ENCODE results near the gene OSMR.
A peak's percentile ranks its signal among the peaks of the same experiment; 100 is the strongest.

Gene OSMR

DNA sequence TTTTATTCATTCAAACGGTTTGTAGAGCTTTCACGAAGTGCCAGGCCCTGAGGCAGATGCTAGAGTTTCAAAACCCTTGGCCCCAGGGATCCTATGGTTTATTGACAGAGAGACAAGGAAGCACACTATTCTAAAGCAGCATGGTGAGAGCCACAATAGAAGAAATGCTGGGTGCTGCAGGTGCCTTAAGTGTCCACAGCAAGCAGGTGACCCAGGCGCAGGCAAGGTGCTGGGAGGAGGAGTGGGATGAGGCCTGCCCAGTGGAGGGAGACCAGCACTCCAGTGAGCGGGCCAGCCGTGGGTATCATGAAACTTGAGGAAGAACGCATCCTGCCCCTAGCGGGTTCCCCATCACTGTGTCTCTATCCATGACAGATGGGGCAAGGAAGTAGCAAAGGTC, 71.0 kb downstream of the OSMR start:
- Histone ChIP-seq H3K27me3 (ENCODE audit: control insufficient read depth in 5 of 5, insufficient read depth in 4 of 5, low read length in 5 of 5) (no peaks in the 10 kb centered on the region), H3K4me3 (ENCODE audit: low read depth in 1 of 5, low read length in 5 of 5) (no peak overlapping the region), H3K4me1 (ENCODE audit: control insufficient read depth in 5 of 5, insufficient read depth in 5 of 5, low read length in 5 of 5) (peaks cover 0 to 9% (median 0%) of the 10 kb centered on the region in 5 donors), H3K36me3 (ENCODE audit: control insufficient read depth in 5 of 5, insufficient read depth in 5 of 5, low read length in 5 of 5) (peaks cover 0 to 42% (median 20%) of the 10 kb centered on the region in 5 donors), H3K9me3 (ENCODE audit: control insufficient read depth in 5 of 5, low read length in 5 of 5) (no peaks in the 10 kb centered on the region), H3K27ac (ENCODE audit: low read depth, low read length) (no peak overlapping the region), H3K9ac (ENCODE audit: low read length in 5 of 5) (no peak overlapping the region)

- H3K27me3 ChIP-seq (ENCODE audit: control insufficient read depth in 5 of 5, insufficient read depth in 4 of 5, low read length in 5 of 5): no peaks in the 10 kb centered on the region
Measured at GRCh38 chr5:38921174-38921573, 75.4 kb downstream of the OSMR start.

DNA sequence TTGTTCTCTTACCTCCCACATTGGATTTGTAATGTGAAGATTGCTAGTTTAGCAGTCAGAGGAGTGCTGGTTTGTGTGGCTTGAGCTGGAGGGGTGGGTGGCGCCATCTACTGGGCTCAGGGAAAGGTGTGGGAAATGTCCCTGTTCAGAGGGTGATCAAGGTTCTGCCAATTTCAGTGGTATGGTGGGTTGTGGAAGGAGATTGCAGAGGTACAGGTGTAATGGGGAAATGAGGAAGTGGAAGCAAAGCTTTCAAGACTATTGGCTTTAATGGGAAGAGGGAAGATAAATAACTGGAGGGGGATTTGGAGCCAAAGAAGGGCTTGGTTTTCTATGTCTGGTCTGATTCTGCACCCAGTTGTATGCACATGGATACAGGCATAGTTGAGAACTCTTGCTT, 76.4 kb downstream of the OSMR start:
- Histone ChIP-seq H3K4me1 (ENCODE audit: control insufficient read depth in 5 of 5, insufficient read depth in 5 of 5, low read length in 5 of 5) (peaks cover 7 to 55% (median 49%) of the 10 kb centered on the region in 5 donors), H3K9ac (ENCODE audit: low read length in 5 of 5) (no peak overlapping the region), H3K9me3 (ENCODE audit: control insufficient read depth in 5 of 5, low read length in 5 of 5) (no peaks in the 10 kb centered on the region), H3K4me3 (ENCODE audit: low read depth in 1 of 5, low read length in 5 of 5) (no peak overlapping the region), H3K36me3 (ENCODE audit: control insufficient read depth in 5 of 5, insufficient read depth in 5 of 5, low read length in 5 of 5) (peaks cover 0 to 44% (median 20%) of the 10 kb centered on the region in 5 donors), H3K27me3 (ENCODE audit: control insufficient read depth in 5 of 5, insufficient read depth in 4 of 5, low read length in 5 of 5) (no peaks in the 10 kb centered on the region), H3K27ac (ENCODE audit: low read depth, low read length) (no peak overlapping the region)

More at GRCh38 chr5:38921174-38921573, 75.4 kb downstream of the OSMR start:
- Histone ChIP-seq H3K9me3 (ENCODE audit: control insufficient read depth in 5 of 5, low read length in 5 of 5) (no peaks in the 10 kb centered on the region), H3K4me3 (ENCODE audit: low read depth in 1 of 5, low read length in 5 of 5) (no peak overlapping the region), H3K36me3 (ENCODE audit: control insufficient read depth in 5 of 5, insufficient read depth in 5 of 5, low read length in 5 of 5) (peaks cover 0 to 46% (median 20%) of the 10 kb centered on the region in 5 donors), H3K4me1 (ENCODE audit: control insufficient read depth in 5 of 5, insufficient read depth in 5 of 5, low read length in 5 of 5) (peaks cover 7 to 46% (median 40%) of the 10 kb centered on the region in 5 donors), H3K27ac (ENCODE audit: low read depth, low read length) (no peak overlapping the region), H3K9ac (ENCODE audit: low read length in 5 of 5) (no peak overlapping the region)

- Histone ChIP-seq H3K9ac (ENCODE audit: low read length in 5 of 5) (no peak overlapping the region), H3K4me1 (ENCODE audit: control insufficient read depth in 5 of 5, insufficient read depth in 5 of 5, low read length in 5 of 5) (peaks cover 7 to 64% (median 57%) of the 10 kb centered on the region in 5 donors), H3K36me3 (ENCODE audit: control insufficient read depth in 5 of 5, insufficient read depth in 5 of 5, low read length in 5 of 5) (peaks cover 0 to 33% (median 10%) of the 10 kb centered on the region in 5 donors), H3K4me3 (ENCODE audit: low read depth in 1 of 5, low read length in 5 of 5) (no peak overlapping the region), H3K27ac (ENCODE audit: low read depth, low read length) (peak overlapping the region; percentile 11), H3K9me3 (ENCODE audit: control insufficient read depth in 5 of 5, low read length in 5 of 5) (no peaks in the 10 kb centered on the region), H3K27me3 (ENCODE audit: control insufficient read depth in 5 of 5, insufficient read depth in 4 of 5, low read length in 5 of 5) (no peaks in the 10 kb centered on the region)
Measured at GRCh38 chr5:38923661-38924451, 78.0 kb downstream of the OSMR start.

GRCh38 chr5:38925154-38925925, 79.5 kb downstream of the OSMR start:
- peak overlapping the region; percentile 43 for H3K27ac ChIP-seq (ENCODE audit: low read depth, low read length)
- H3K4me1 ChIP-seq (ENCODE audit: control insufficient read depth in 5 of 5, insufficient read depth in 5 of 5, low read length in 5 of 5): peaks cover 7 to 57% (median 54%) of the 10 kb centered on the region in 5 donors
- no peaks in the 10 kb centered on the region for H3K27me3 ChIP-seq (ENCODE audit: control insufficient read depth in 5 of 5, insufficient read depth in 4 of 5, low read length in 5 of 5)
- H3K9ac ChIP-seq (ENCODE audit: low read length in 5 of 5): no peak overlapping the region
- no peak overlapping the region for H3K4me3 ChIP-seq (ENCODE audit: low read depth in 1 of 5, low read length in 5 of 5)
- H3K36me3 ChIP-seq (ENCODE audit: control insufficient read depth in 5 of 5, insufficient read depth in 5 of 5, low read length in 5 of 5): peaks cover 0 to 20% (median 13%) of the 10 kb centered on the region in 5 donors
- no peaks in the 10 kb centered on the region for H3K9me3 ChIP-seq (ENCODE audit: control insufficient read depth in 5 of 5, low read length in 5 of 5)

DNA sequence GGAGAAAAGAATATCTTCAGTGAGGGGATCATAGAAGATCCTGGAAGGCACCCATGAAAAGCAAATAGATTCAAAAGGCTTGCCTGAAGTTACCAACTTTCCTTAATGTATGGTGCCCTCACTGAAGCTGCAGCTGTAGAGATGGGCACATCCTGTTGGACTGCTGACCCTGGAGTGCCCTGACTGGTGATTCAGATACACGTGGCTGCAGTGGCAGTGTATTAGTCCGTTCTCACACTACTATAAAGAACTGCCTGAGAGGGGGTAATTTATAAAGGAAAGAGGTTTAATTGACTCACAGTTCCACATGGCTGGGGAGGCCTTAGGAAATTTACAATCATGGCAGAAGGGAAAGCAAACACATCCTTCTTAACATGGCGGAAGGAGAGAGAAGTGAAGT, 80.3 kb downstream of the OSMR start:
- Histone ChIP-seq H3K27me3 (ENCODE audit: control insufficient read depth in 5 of 5, insufficient read depth in 4 of 5, low read length in 5 of 5) (no peaks in the 10 kb centered on the region), H3K36me3 (ENCODE audit: control insufficient read depth in 5 of 5, insufficient read depth in 5 of 5, low read length in 5 of 5) (peaks cover 0 to 24% (median 17%) of the 10 kb centered on the region in 5 donors), H3K27ac (ENCODE audit: low read depth, low read length) (peak overlapping the region; percentile 43), H3K4me1 (ENCODE audit: control insufficient read depth in 5 of 5, insufficient read depth in 5 of 5, low read length in 5 of 5) (peaks cover 7 to 57% (median 54%) of the 10 kb centered on the region in 5 donors), H3K9me3 (ENCODE audit: control insufficient read depth in 5 of 5, low read length in 5 of 5) (no peaks in the 10 kb centered on the region), H3K4me3 (ENCODE audit: low read depth in 1 of 5, low read length in 5 of 5) (no peak overlapping the region), H3K9ac (ENCODE audit: low read length in 5 of 5) (no peak overlapping the region)

- Histone ChIP-seq H3K27me3 (ENCODE audit: control insufficient read depth in 5 of 5, insufficient read depth in 4 of 5, low read length in 5 of 5) (no peaks in the 10 kb centered on the region), H3K27ac (ENCODE audit: low read depth, low read length) (no peak overlapping the region), H3K4me3 (ENCODE audit: low read depth in 1 of 5, low read length in 5 of 5) (peak overlapping the region in 1 of 5 donors; percentile 28), H3K36me3 (ENCODE audit: control insufficient read depth in 5 of 5, insufficient read depth in 5 of 5, low read length in 5 of 5) (peaks cover 2 to 29% (median 14%) of the 10 kb centered on the region in 5 donors), H3K4me1 (ENCODE audit: control insufficient read depth in 5 of 5, insufficient read depth in 5 of 5, low read length in 5 of 5) (peaks cover 7 to 57% (median 54%) of the 10 kb centered on the region in 5 donors), H3K9ac (ENCODE audit: low read length in 5 of 5) (no peak overlapping the region), H3K9me3 (ENCODE audit: control insufficient read depth in 5 of 5, low read length in 5 of 5) (no peaks in the 10 kb centered on the region)
Measured at GRCh38 chr5:38927470-38927869, 81.7 kb downstream of the OSMR start.

DNA sequence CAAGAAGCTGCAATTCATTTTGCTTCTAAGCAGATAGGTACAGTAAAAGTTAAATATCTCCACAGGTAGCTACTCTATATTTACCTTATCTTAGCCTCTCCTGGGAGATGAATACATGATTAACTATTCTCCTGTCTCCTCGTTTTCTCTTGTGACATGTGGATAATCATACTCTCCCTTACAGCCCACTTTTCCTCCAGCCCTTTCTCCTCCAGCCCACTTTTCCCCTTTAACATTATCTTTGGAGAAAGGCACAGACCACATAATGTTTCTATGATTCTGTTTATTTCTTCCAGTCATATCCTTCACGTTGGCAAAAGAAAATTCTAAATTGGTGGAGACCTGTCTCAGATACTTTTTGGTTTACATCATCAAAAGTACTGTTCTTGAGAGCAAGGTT, 84.0 kb downstream of the OSMR start:
- Histone ChIP-seq H3K9me3 (ENCODE audit: control insufficient read depth in 5 of 5, low read length in 5 of 5) (no peaks in the 10 kb centered on the region), H3K4me3 (ENCODE audit: low read depth in 1 of 5, low read length in 5 of 5) (no peak overlapping the region), H3K4me1 (ENCODE audit: control insufficient read depth in 5 of 5, insufficient read depth in 5 of 5, low read length in 5 of 5) (peaks cover 4 to 34% (median 30%) of the 10 kb centered on the region in 5 donors), H3K36me3 (ENCODE audit: control insufficient read depth in 5 of 5, insufficient read depth in 5 of 5, low read length in 5 of 5) (peaks cover 13 to 48% (median 25%) of the 10 kb centered on the region in 5 donors), H3K9ac (ENCODE audit: low read length in 5 of 5) (no peak overlapping the region), H3K27ac (ENCODE audit: low read depth, low read length) (no peak overlapping the region), H3K27me3 (ENCODE audit: control insufficient read depth in 5 of 5, insufficient read depth in 4 of 5, low read length in 5 of 5) (no peaks in the 10 kb centered on the region)

DNA sequence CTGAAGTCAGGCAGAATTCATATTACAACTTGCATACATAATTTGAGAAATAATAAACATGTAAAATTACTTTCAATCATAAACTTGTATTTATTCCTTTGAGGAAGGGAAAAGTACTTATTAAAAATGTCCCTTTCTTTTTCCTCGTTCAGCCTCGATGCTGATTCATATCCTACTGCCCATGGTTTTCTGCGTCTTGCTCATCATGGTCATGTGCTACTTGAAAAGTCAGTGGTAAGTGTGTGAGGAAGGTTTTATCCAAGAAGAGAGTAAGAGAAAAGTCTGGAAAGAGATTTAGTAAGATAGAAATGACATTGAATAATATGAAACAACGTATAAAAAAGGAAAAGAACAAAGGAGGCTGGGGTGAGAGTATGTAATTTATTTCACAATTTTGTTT, 85.9 kb downstream of the OSMR start:
- H3K27ac ChIP-seq (ENCODE audit: low read depth, low read length): no peak overlapping the region
- H3K36me3 ChIP-seq (ENCODE audit: control insufficient read depth in 5 of 5, insufficient read depth in 5 of 5, low read length in 5 of 5): peaks cover 22 to 49% (median 29%) of the 10 kb centered on the region in 5 donors
- no peaks in the 10 kb centered on the region for H3K27me3 ChIP-seq (ENCODE audit: control insufficient read depth in 5 of 5, insufficient read depth in 4 of 5, low read length in 5 of 5)
- H3K9ac ChIP-seq (ENCODE audit: low read length in 5 of 5): no peak overlapping the region
- H3K9me3 ChIP-seq (ENCODE audit: control insufficient read depth in 5 of 5, low read length in 5 of 5): no peaks in the 10 kb centered on the region
- H3K4me1 ChIP-seq (ENCODE audit: control insufficient read depth in 5 of 5, insufficient read depth in 5 of 5, low read length in 5 of 5): peaks cover 0 to 16% (median 13%) of the 10 kb centered on the region in 5 donors
- H3K4me3 ChIP-seq (ENCODE audit: low read depth in 1 of 5, low read length in 5 of 5): no peak overlapping the region

Data from subcutaneous abdominal adipose tissue (tissue), 5 donors.